GM18867 (cell line): ENCODE data around the gene EYA2.
"Not testable (repeated sequence)": the region's sequence is repeated elsewhere in the genome, so short reads cannot be mapped to it uniquely, and the experiment has no call there.

Source experiments
- ATAC-seq: cut with Tn5 transposase; IDR thresholded peaks from one replicate; pipeline ENCODE4 v1.9.1; 2021; ENCODE audit warnings: mild to moderate bottlenecking, moderate library complexity; ENCODE audit not compliant: unreplicated experiment

EYA2 gene

GRCh38 chr20:46929902-46930301 lies 35.3 kb downstream of the EYA2 start:
- ATAC-seq, result no peak

- ATAC-seq, result no peak
Observed at GRCh38 chr20:46930640-46931339, 36.1 kb downstream of the EYA2 start.

GRCh38 chr20:46931699-46932098 lies 37.1 kb downstream of the EYA2 start:
- ATAC-seq, result no peak

GRCh38 chr20:46932439-46932838 lies 37.8 kb downstream of the EYA2 start:
- ATAC-seq, result not testable (repeated sequence)

GRCh38 chr20:46933150-46933549 lies 38.5 kb downstream of the EYA2 start:
- ATAC-seq, result no peak

GRCh38 chr20:46934746-46935287 lies 40.2 kb downstream of the EYA2 start:
- ATAC-seq, result no peak

- ATAC-seq, result no peak
Observed at GRCh38 chr20:46935394-46936017, 40.9 kb downstream of the EYA2 start.

- no peak for ATAC-seq
Observed at GRCh38 chr20:46936415-46937156, 41.9 kb downstream of the EYA2 start.

- no peak for ATAC-seq
Observed at GRCh38 chr20:46937157-46937523, 42.5 kb downstream of the EYA2 start.

GRCh38 chr20:46937533-46938226 lies 43.0 kb downstream of the EYA2 start:
- no peak for ATAC-seq

- no peak for ATAC-seq
Observed at GRCh38 chr20:46938434-46938833, 43.8 kb downstream of the EYA2 start.

- ATAC-seq, result no peak
Observed at GRCh38 chr20:46939031-46939965, 44.7 kb downstream of the EYA2 start.

- ATAC-seq, result no peak
Observed at GRCh38 chr20:46940616-46941015, 46.0 kb downstream of the EYA2 start.

GRCh38 chr20:46941404-46941803 lies 46.8 kb downstream of the EYA2 start:
- ATAC-seq, result no peak

GRCh38 chr20:46943861-46944591 lies 49.4 kb downstream of the EYA2 start:
- no peak for ATAC-seq

- ATAC-seq, result no peak
Observed at GRCh38 chr20:46945465-46945864, 50.8 kb downstream of the EYA2 start.

- no peak for ATAC-seq
Observed at GRCh38 chr20:46946181-46946624, 51.6 kb downstream of the EYA2 start.

- ATAC-seq, result no peak
Observed at GRCh38 chr20:46946796-46947195, 52.2 kb downstream of the EYA2 start.

- ATAC-seq, result no peak
Observed at GRCh38 chr20:46948081-46948480, 53.4 kb downstream of the EYA2 start.
